ENCODE data around the gene HTR2A. TPM values are rescaled to one million over a fixed set of nuclear protein-coding genes. Genes with fewer than 3 reads are reported as not detected.

The HTR2A gene
- polyA plus RNA-seq, 1 experiment = 0.02 TPM

- Histone ChIP-seq H3K36me3 (ENCODE audit: control insufficient read depth, insufficient read depth, low read length) (no peaks in the 10 kb centered on the region), H3K27me3 (ENCODE audit: control insufficient read depth, insufficient read depth, low read length) (no peaks in the 10 kb centered on the region; the same call in 1 of the 2 replicates), H3K4me3 (ENCODE audit: low read depth, low read length) (no peak overlapping the region)
- DNase-seq (ENCODE audit: low read depth) = no peak
- POLR2A ChIA-PET = no interaction called here
- TF ChIP-seq, protein P1, sequence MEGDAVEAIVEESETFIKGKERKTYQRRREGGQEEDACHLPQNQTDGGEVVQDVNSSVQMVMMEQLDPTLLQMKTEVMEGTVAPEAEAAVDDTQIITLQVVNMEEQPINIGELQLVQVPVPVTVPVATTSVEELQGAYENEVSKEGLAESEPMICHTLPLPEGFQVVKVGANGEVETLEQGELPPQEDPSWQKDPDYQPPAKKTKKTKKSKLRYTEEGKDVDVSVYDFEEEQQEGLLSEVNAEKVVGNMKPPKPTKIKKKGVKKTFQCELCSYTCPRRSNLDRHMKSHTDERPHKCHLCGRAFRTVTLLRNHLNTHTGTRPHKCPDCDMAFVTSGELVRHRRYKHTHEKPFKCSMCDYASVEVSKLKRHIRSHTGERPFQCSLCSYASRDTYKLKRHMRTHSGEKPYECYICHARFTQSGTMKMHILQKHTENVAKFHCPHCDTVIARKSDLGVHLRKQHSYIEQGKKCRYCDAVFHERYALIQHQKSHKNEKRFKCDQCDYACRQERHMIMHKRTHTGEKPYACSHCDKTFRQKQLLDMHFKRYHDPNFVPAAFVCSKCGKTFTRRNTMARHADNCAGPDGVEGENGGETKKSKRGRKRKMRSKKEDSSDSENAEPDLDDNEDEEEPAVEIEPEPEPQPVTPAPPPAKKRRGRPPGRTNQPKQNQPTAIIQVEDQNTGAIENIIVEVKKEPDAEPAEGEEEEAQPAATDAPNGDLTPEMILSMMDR (IDR thresholded peaks at IDR 0.05; ENCODE audit: insufficient read depth, low read depth, low read length) = no peak
- CTCF ChIA-PET = no interaction called here
These were observed 15.2 kb downstream of the HTR2A start for GRCh38 chr13:46881621-46882020.

DNA sequence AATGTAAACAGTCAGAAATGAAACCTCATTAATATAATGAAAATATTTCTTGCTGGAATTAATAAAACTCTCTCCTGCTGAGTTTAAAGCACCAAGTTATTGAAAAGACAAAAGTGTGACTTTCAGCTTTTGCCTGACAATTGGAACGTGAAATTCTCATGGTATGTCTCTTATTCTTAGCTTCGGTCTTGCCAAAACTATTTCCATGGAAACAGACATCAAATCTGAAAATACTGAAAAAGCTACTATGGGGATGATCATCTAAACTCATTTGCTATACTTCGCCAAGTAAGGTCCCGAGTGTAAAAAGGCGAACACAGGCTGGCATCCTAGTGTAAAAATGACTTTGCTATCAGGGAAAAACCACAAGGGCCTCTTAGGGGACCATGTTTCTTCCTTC lies 22.8 kb downstream of the HTR2A start:
- DNase-seq (ENCODE audit: low read depth) = no peak
- CTCF ChIA-PET = no interaction called here

GRCh38 chr13:46871557-46871956 lies 25.3 kb downstream of the HTR2A start:
- H3K4me3 ChIP-seq (ENCODE audit: low read depth, low read length) = no peak overlapping the region
- no peaks in the 10 kb centered on the region for H3K36me3 ChIP-seq (ENCODE audit: control insufficient read depth, insufficient read depth, low read length)
- H3K27me3 ChIP-seq (ENCODE audit: control insufficient read depth, insufficient read depth, low read length) = no peaks in the 10 kb centered on the region; the same call in 1 of the 2 replicates
- ChIA-PET POLR2A (no interaction called here), CTCF (interaction anchor here (0.7 kb wide), 2 partner anchors 19 to 78 kb away, joined by 3 read pairs; no protein-coding TSS in a partner anchor)
- TF ChIP-seq, protein P1 (IDR thresholded peaks at IDR 0.05; ENCODE audit: insufficient read depth, low read depth, low read length) = no peak
- no peak for DNase-seq (ENCODE audit: low read depth)

More for the DNA sequence above, 22.8 kb downstream of the HTR2A start:
- TF ChIP-seq, protein P1 (IDR thresholded peaks at IDR 0.05; ENCODE audit: insufficient read depth, low read depth, low read length) = no peak
- Histone ChIP-seq H3K27me3 (ENCODE audit: control insufficient read depth, insufficient read depth, low read length) (no peaks in the 10 kb centered on the region; the same call in none of the 2 replicates), H3K4me3 (ENCODE audit: low read depth, low read length) (no peak overlapping the region), H3K36me3 (ENCODE audit: control insufficient read depth, insufficient read depth, low read length) (no peaks in the 10 kb centered on the region)
- POLR2A ChIA-PET = no interaction called here

- TF ChIP-seq, protein P1 (IDR thresholded peaks at IDR 0.05; ENCODE audit: insufficient read depth, low read depth, low read length) = no peak
- Histone ChIP-seq H3K4me3 (ENCODE audit: low read depth, low read length) (no peak overlapping the region), H3K27me3 (ENCODE audit: control insufficient read depth, insufficient read depth, low read length) (no peaks in the 10 kb centered on the region), H3K36me3 (ENCODE audit: control insufficient read depth, insufficient read depth, low read length) (no peaks in the 10 kb centered on the region)
- DNase-seq (ENCODE audit: low read depth) = no peak
- ChIA-PET POLR2A (no interaction called here), CTCF (interaction anchor here (1.6 kb wide), 1 partner anchor 25 kb away, joined by 3 read pairs; no protein-coding TSS in a partner anchor)
These were observed 28.8 kb downstream of the HTR2A start for GRCh38 chr13:46868091-46868490.

DNA sequence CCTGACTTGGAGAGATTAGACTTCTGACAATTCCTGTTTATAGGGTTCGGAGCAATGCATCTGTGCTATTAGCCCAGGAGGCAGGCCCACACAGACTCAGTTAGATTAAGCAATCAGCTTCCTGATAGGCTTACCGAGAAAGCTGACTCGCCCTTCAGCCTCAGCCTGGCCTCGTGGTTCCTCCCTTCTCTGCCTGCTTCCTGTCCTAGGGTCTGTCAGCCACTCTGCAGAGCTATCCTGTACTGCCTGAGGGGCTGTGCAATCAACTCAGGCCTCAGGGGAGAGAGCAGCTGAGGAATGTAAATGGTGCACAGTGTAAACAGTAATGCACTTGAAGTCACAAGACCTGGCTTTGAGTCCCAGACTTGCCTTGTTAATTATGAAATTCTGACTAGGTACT lies 30.7 kb downstream of the HTR2A start:
- Histone ChIP-seq H3K27me3 (ENCODE audit: control insufficient read depth, insufficient read depth, low read length) (peaks cover 1% of the 10 kb centered on the region; the same call in 1 of the 2 replicates), H3K4me3 (ENCODE audit: low read depth, low read length) (no peak overlapping the region), H3K36me3 (ENCODE audit: control insufficient read depth, insufficient read depth, low read length) (no peaks in the 10 kb centered on the region)
- ChIA-PET CTCF (interaction anchor here (1.0 kb wide), 1 partner anchor 11 kb away, joined by 4 read pairs; no protein-coding TSS in a partner anchor), POLR2A (no interaction called here)
- peak; percentile 33 for DNase-seq (ENCODE audit: low read depth)
- TF ChIP-seq, protein P1 (IDR thresholded peaks at IDR 0.05; ENCODE audit: insufficient read depth, low read depth, low read length) = no peak
